Right ventricle myocardium inferior (tissue), 1 donor: Measurements from ENCODE around the gene ZFPM1. TPM values are rescaled to one million over a fixed set of nuclear protein-coding genes. Genes with fewer than 3 reads are reported as not detected.
"Not testable (repeated sequence)": the region's sequence is repeated elsewhere in the genome, so short reads cannot be mapped to it uniquely, and the experiment has no call there.

Experiments
- ATAC-seq: fragments of 200-7000 bp; cut with Tn5 transposase; one replicate; pipeline ENCODE4 v1.9.1; 2020; ENCODE audit warnings: mild to moderate bottlenecking, moderate library complexity
- DNase-seq: peaks from one replicate; pipeline ENCODE4 v3.0.0; 2021; ENCODE audit errors: missing footprints
- intact Hi-C: fragments of 100-400 bp; cut with DNase I; formaldehyde crosslinking; loops from one replicate; pipeline ENCODE4 v1.11.0; 2022
- total RNA-seq: library from RNA; stranded (reverse); fragmentation: NEBNext Ultra II Directional; extraction: Animal tissue kit (Norgen Biotek cat#: 25700); gene quantifications from one replicate; pipeline ENCODE4 v1.2.1, GENCODE V29; 2021
- donor health status: DM: no; HTN: yes; CAD: no; lungs with severe emphysema.

ZFPM1 gene
- total RNA-seq, 1 donor from 2014 or later, result 4.1 TPM

DNA sequence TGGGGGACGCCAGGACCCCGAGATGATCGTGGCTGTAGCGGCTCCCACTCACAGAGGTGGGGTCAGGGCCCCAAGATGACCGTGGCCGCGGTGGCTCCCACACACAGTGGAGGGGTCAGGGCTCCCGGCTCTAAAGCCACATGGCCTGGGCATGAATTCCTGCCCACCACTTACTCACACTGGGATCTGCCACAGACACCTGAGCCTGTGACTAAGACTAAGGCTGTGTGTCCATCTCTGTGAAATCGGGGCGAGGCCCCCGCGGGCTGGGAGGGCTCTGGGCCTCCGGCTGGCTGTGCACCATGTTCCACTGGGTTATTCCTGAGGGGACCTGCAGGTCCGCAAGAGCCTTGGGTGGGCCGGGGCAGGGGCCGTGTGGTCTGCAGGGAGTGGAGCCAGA lies 18.5 kb downstream of the ZFPM1 start:
- intact Hi-C loops, result no loop called here
- ATAC-seq (no peak), DNase-seq (no peak)

GRCh38 chr16:88472069-88472468 lies 19.0 kb downstream of the ZFPM1 start:
- DNase-seq, result no peak
- intact Hi-C loops, result no loop called here
- no peak for ATAC-seq

DNA sequence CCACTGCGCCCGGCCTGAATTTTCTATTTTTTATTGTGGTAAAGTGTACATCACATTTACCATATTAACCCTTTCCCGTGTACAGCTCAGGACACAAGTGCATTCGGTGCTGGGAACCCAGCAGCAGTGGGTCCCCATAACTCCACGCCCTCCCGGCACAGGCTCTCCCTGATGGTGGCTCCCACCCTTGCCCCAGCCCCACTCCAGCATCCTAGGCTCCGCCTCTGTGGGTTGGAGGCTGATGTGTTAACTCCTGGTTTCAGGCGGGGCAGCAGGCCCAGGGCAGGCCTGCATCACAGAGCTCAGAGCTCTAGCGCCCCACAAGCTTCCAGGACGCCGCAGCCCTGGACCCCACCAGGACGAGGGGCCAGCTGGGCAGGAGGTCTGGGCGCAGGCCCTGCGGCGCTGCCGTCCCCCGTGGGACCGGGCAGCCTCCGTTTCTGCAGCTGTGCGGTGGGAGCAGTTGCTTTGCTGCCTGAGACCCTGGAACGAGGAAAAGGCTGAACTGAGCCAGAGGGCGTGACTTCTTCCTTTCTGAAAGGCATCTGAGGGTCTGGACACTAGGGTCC lies 19.6 kb downstream of the ZFPM1 start:
- DNase-seq (no peak), ATAC-seq (peak; percentile 75)
- intact Hi-C loops, result no loop called here

- ATAC-seq, result peak; percentile 82
- DNase-seq, result peak; percentile 90
- intact Hi-C loops, result no loop called here
Observed at GRCh38 chr16:88473666-88474534, 20.8 kb downstream of the ZFPM1 start.

GRCh38 chr16:88475037-88475436 lies 22.0 kb downstream of the ZFPM1 start:
- no peak for ATAC-seq
- no peak for DNase-seq
- intact Hi-C loops, result no loop called here

GRCh38 chr16:88476203-88476602 lies 23.1 kb downstream of the ZFPM1 start:
- ATAC-seq, result no peak

DNA sequence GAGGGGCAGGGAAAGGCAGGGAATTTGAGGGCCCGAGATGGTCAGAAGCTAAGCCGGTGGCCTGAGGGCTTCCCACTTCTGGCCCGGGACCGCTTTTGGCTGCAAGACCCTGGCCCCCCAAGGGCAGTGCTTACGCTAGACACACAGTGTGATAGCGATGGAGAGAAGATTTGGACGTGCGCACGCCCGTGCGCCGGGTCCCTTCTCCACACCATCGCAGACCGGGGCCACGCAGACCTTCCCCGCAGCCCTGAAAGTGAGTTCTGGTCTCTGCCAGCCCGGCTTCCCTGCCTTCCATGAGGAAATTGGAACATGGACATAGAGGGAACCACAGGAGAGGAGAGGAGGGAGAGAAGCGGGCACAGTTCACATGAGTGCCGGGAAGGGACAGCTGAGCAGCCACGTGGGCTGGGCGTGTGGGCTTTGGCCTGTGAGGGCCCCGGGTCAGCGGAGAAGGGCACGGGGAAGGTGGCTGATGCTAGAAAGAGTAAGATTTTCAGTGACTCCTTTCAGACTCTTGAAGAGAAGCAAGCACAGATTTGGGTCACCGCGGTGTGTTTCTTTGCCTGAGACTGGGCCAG lies 23.8 kb downstream of the ZFPM1 start:
- DNase-seq, result no peak
- ATAC-seq, result no peak
- intact Hi-C loops, result no loop called here

More at GRCh38 chr16:88476203-88476602, 23.1 kb downstream of the ZFPM1 start:
- DNase-seq, result no peak
- intact Hi-C loops, result no loop called here

DNA sequence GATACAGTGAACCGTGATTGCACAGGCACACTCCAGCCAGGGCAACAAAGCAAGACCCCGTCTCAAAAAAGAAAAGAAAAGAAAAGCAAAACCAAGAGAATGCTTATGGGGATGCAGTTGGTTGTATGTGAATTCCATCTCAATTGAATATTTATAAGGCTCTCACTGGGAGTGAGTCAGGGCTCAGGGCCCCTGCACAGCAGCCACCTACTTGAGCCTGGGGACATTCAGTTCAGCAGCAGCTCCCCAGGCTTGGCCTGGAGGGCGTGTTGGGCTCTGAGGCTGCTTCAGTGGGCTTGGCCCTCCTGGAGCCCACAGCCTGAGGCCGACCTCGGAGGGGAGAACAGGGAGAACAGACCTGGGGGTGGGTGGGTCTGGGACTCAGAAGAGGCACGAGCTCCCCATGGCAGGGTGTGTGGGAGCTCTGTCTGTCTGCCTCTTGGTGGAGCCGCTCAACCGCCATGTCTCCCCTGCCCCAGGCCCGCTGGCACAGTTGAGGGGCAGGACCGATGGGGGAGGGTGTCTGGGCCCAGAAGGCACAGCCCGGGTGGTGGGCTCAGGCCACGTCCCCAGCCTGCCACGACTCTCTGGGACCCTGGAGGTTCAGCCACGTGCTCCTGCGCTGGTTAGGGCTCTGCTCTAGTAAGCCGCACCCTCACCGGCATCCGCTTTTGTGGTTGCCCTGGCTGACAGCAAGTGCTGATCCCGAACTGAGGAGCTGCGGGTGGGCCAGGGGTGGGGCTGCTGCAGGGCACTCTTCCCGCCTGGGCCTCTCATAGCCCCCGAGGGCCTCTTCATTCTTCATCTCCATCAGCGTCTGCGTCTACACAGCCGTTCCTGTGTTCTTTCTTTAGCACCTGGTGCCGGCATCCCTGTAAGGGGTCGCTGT lies 24.8 kb downstream of the ZFPM1 start:
- no peak for ATAC-seq
- intact Hi-C loops, result no loop called here
- no peak for DNase-seq

DNA sequence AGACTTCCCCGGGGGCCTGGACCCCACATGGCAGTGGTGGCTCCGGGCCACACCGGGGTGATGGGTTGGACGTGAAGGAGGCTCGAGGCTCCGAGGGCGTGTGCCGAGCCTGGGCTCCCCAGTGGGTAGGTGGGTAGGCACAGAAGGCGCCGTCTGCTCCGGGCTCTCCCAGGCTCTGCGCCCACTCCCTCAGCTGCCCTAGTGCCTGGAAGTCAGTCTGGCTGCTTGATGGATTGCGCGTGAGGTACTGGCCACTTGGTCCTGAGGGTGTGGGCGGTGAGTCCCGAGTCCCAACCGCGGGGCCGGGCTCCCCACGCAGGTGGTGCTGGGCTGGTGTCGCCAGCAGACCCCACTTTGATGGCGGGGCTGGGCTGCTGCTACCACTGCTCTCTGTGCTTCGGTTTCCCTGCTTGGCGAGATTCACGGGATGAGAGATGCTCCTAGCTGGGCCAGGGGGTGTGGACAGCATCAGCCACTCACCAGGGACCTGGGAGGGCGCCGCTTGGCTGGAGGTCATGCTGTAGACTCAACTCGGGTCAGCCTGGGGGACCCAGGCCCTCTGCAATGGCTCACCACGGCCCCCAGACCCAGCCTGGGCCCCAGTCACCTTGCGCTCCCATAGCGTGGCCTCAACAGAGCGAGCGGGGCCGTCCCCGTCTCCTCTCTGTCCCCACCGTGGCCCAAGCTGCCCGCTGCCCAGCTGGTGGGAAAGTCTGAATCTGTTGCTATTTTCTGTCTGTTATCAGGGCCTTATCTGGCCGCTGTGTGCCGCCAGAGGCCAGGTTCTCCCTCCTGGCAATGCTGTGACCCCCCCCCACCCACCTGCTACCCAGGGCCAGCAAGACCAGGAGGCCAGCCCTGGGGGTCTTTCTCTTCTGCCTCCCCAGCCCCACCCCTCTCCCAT lies 26.1 kb downstream of the ZFPM1 start:
- ATAC-seq (peak; percentile 15), DNase-seq (no peak)
- intact Hi-C loops, result no loop called here

GRCh38 chr16:88479793-88480760 lies 27.0 kb downstream of the ZFPM1 start:
- DNase-seq, result no peak
- peak; percentile 24 for ATAC-seq

GRCh38 chr16:88480829-88481228 lies 27.7 kb downstream of the ZFPM1 start:
- intact Hi-C loops, result no loop called here
- no peak for DNase-seq
- no peak for ATAC-seq

More at GRCh38 chr16:88479793-88480760, 27.0 kb downstream of the ZFPM1 start:
- intact Hi-C loops, result no loop called here

DNA sequence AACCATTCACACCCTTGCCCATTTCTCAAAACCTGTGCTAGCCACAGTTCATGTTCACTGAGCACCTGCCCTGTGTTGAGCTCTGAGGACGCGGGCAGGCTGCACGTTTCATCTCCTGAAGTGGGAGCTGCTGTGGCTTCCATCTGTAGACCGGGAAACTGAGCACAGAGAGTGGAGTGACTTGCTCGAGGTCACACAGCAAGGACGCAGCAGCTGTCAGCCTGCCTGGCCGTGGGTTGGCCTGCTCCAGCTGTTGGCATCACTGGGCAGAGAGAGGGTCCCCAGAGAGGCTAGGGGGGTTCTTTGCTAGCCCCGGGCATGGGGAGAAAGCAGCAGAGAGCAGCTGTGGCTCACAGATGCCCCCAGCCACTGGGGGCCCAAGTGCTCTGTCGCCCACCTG lies 28.8 kb downstream of the ZFPM1 start:
- no peak for ATAC-seq
- intact Hi-C loops, result no loop called here
- DNase-seq, result no peak

- intact Hi-C loops, result no loop called here
- no peak for ATAC-seq
Observed at GRCh38 chr16:88482630-88483391, 29.7 kb downstream of the ZFPM1 start.

GRCh38 chr16:88483392-88483641 lies 30.2 kb downstream of the ZFPM1 start:
- no peak for ATAC-seq
- no peak for DNase-seq
- intact Hi-C loops, result no loop called here

More at GRCh38 chr16:88482630-88483391, 29.7 kb downstream of the ZFPM1 start:
- DNase-seq, result no peak

DNA sequence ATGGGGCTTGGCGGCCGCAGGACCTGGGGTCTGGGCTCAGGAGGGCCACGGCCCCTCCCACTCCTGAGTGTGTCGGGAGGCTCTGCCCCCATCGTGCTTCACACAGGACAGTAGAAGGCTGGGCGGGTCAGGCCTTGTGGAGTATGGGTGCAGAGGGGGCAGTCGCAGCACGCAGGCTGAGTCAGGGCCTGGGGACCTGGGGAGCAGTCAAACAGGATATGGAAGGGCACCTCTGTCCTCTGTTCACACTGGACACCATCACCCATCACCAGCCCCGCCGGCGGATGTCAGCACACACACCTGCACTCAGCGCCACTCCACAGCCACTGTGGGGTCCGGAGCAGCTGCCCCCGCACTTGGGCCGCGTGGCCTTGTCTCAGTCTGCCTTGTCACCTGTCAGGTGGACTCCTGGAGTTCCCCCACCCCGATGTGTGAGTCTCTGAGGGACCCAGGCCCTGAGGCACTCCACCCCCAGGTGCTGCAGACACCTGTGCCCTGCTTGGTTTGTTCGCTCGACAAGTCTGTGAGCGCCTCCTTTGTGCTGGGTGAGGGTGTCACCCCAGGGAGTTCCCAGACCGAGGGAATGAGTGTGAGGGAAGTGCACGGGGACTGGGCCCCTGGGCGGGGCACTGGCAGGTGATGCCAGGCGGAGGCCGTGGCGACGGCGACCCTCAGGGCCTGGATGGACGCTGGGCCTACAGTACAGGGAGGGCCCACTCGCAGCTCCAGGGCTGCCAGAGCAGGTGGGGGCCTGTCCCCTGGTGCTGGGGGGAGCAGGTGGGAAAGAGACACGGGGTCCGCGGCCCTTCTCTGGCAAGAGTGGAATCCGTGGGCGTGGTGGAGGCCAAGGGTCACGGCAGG lies 31.7 kb downstream of the ZFPM1 start:
- DNase-seq (no peak), ATAC-seq (no peak)
- intact Hi-C loops, result no loop called here

- DNase-seq, ATAC-seq, intact Hi-C loops: not testable (repeated sequence)
Observed at GRCh38 chr16:88485366-88485741, 32.3 kb downstream of the ZFPM1 start.
